Activated naive CD4-positive, alpha-beta T cell treated with anti-CD3 and anti-CD28 coated beads for 36 hours (primary cell): ENCODE measurements around the gene KIF22. TPM values are rescaled to one million over a fixed set of nuclear protein-coding genes. Genes with fewer than 3 reads are reported as not detected.
"Not testable (repeated sequence)": the region's sequence is repeated elsewhere in the genome, so short reads cannot be mapped to it uniquely, and the experiment has no call there.

Experiments
- CTCF ChIA-PET: fragments of 350-600 bp; sonication (Branson Sonifier 250); formaldehyde crosslinking; loops from one replicate; lab custom pipeline; 2021; ENCODE audit warnings: antibody characterized with exemption; lab: Charles Lee
- DNase-seq: peaks from one replicate; pipeline ENCODE4 v3.0.0-alpha.2; 2020
- H3K27ac Mint-ChIP-seq: one replicate; pipeline ENCODE4 v1.8.0; 2021; ENCODE audit warnings: mild to moderate bottlenecking, mixed read lengths
- H3K27me3 Mint-ChIP-seq: one replicate; pipeline ENCODE4 v1.8.0; 2021; ENCODE audit warnings: low read depth, mixed read lengths
- H3K36me3 Mint-ChIP-seq: one replicate; pipeline ENCODE4 v1.8.0; 2021; ENCODE audit warnings: low read depth, mixed read lengths
- H3K4me1 Mint-ChIP-seq: one replicate; pipeline ENCODE4 v1.8.0; 2021; ENCODE audit warnings: low read depth, mixed read lengths
- H3K4me3 Mint-ChIP-seq: one replicate; pipeline ENCODE4 v1.8.0; 2021; ENCODE audit warnings: mild to moderate bottlenecking, moderate library complexity, mixed read lengths
- H3K9me3 Mint-ChIP-seq: one replicate; pipeline ENCODE4 v1.8.0; 2021; ENCODE audit warnings: mixed read lengths
- intact Hi-C: fragments of 100-400 bp; cut with micrococcal nuclease; formaldehyde crosslinking; loops from one replicate; pipeline ENCODE4 v1.15.1; 2023
- total RNA-seq, 2 experiments: library from RNA; stranded (reverse); gene quantifications; one replicate each; pipeline ENCODE4 v1.2.3, GENCODE V29; 2021

Gene KIF22
- 100 to 1,000 TPM; 201 to 209 TPM for total RNA-seq

DNA sequence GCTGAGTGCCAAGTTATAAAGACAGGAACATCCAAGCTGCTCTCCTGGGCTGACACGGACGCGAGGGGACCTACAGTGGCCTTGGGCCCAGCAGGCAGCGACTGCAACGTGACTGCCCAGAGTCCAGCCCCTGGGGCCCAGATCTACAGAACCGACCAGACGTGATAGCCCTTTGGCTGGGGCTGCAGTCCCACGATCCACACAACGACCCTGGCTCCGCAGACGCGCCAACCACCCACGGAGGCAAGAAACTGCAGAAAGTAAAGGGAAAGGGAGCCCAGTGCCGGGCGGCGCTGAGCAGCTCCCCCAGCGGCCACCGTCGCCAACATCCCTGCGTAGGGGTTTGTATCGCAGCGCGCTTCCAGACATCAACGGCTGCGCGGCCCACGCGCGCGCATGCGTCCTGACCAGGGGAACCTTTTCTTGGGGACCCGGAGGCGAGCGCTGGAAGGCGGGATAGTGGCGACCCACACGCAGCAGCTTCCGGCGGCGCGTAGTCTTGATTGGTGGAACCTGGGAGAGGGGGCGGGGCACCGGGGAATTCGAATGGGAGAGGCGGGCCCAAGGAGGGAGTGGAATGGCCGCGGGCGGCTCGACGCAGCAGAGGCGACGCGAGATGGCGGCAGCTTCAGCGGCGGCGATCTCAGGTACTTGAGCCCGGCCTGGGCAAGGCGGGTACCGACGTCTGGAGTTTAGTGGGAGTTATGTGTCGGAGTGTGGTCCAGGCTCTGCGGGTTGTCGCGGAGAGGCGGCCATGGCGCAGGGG lies at the start of gene KIF22:
Gene KIF22, plus strand, starts transcription at position 569 of the 766 bp plus-strand sequence. Its CDS starts 9 bp downstream, at position 578.
- peak within 1 kb of the TSS; percentile 98 for H3K27ac Mint-ChIP-seq
- H3K36me3 Mint-ChIP-seq, result peaks cover 32% of the 10 kb centered on the region
- peak within 1 kb of the TSS; percentile 100 for H3K4me3 Mint-ChIP-seq
- H3K27me3 Mint-ChIP-seq, result no peaks in the 10 kb centered on the region
- peaks cover 35% of the 10 kb centered on the region for H3K4me1 Mint-ChIP-seq
- no peaks in the 10 kb centered on the region for H3K9me3 Mint-ChIP-seq
- DNase-seq, result peak; percentile 100
- intact Hi-C loops, result loop anchor here (1.0 kb wide), 5 partner anchors 15 to 90 kb away; no protein-coding TSS in a partner anchor
- CTCF ChIA-PET, result interaction anchor here (0.6 to 3.6 kb wide), 21 partner anchors 13 to 232 kb away, joined by 3 to 35 read pairs (median 4); partner anchors contain the start of genes MAZ, PAGR1 and SPN

DNA sequence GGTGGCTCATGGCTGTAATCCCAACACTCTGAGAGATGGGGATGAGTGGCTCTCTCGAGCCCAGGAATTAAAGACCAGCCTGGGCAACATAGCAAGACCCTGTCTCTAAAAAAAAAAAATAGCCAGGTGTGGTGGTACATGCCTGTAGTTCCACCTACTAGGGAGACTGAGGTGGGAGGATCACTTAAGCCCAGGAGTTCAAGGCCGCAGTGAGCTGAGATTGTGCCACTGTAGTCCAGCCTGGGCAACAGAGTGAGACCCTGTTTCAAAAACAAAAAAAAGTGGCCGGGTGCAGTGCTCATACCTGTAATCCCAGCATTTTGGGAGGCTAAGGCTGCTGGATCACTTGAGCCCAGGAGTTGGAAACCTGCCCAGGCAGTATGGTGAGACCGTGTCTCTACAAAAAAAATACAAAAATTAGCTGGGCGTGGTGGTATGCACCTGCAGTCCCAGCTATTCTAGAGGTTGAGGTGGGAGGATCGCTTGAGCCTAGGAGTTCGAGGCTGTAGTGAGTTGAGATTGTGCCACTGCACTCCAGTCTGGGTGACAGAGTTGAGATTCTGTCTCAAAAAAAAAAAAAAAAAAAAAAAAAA lies 47.8 kb upstream of the KIF22 start:
- CTCF ChIA-PET, result interaction anchor here (0.6 to 1.2 kb wide), 2 partner anchors 42 to 369 kb away, joined by 3 to 6 read pairs; no protein-coding TSS in a partner anchor
- H3K4me1 Mint-ChIP-seq, result peaks cover 85% of the 10 kb centered on the region
- H3K36me3 Mint-ChIP-seq, result peaks cover 18% of the 10 kb centered on the region
- intact Hi-C loops, result no loop called here
- no peaks in the 10 kb centered on the region for H3K9me3 Mint-ChIP-seq
- no peak for DNase-seq
- peak overlapping the region; percentile 83 for H3K27ac Mint-ChIP-seq
- H3K4me3 Mint-ChIP-seq, result no peak overlapping the region
- H3K27me3 Mint-ChIP-seq, result no peaks in the 10 kb centered on the region

DNA sequence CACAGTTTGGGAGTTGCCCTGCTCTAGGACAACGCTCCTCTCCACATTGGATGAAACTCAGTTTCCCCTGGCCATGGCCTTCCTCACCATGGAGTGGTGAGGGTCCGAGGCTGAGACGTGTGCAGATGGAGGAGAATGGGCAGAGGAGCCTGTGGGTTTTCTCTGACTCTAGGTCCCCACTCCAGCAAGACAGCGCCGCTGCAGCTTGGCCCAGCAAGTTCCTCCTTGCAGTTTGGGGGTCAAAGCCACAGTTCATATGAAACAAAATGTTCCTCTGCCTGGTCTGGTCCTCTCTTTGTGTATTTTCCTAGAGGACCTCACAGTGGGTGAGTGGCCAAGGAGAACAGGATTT lies 47.1 kb upstream of the KIF22 start:
- no peaks in the 10 kb centered on the region for H3K27me3 Mint-ChIP-seq
- peaks cover 81% of the 10 kb centered on the region for H3K4me1 Mint-ChIP-seq
- DNase-seq, result no peak
- H3K27ac Mint-ChIP-seq, result peak overlapping the region; percentile 83
- H3K4me3 Mint-ChIP-seq, result peak overlapping the region; percentile 62
- H3K36me3 Mint-ChIP-seq, result peaks cover 18% of the 10 kb centered on the region
- intact Hi-C loops, result no loop called here
- CTCF ChIA-PET, result interaction anchor here (0.6 to 2.1 kb wide), 5 partner anchors 14 to 369 kb away, joined by 3 to 7 read pairs (median 4); partner anchors contain the start of gene KIF22
- H3K9me3 Mint-ChIP-seq, result no peaks in the 10 kb centered on the region

DNA sequence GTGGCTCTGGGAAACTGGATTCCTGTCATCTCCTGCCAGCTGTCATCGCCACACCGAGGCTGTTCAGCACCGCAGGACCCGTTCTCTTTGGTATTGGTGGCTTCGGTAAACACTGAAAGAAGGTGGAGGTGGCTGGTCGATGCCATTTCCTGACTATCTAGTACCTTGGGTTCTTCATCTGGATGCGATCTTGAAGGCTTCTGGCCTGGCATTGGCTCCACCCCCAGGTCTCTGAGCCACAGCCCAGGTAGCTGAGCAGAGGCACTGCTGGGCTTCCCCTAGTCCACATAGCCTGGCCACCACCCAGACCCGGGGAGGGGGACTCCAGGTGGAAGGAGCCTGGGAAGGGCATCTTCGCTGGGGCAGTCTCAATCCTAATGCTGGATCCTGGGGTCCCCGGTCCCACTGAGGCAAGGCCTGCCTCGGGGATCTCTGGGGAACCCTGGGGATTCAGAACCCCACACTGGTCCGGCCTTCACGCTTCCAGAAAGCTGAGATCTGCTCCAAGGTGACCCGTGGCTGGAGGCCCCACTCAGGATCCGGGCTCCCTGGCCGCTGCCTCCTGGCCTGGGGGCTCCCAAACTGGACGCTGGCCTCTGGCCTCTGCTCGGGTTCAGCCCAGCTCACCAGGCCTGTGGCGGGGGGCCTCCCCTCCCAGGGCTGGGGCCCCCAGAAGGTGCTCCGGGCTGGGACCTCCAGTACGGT lies 46.6 kb upstream of the KIF22 start:
- CTCF ChIA-PET, result interaction anchor here (1.0 to 2.1 kb wide), 4 partner anchors 15 to 46 kb away, joined by 3 to 7 read pairs (median 5); partner anchors contain the start of gene KIF22
- DNase-seq, result peak; percentile 64
- intact Hi-C loops, result no loop called here
- Mint-ChIP-seq H3K27ac (peak overlapping the region; percentile 83), H3K9me3 (no peaks in the 10 kb centered on the region), H3K4me3 (peak overlapping the region; percentile 62), H3K4me1 (peaks cover 79% of the 10 kb centered on the region), H3K36me3 (peaks cover 18% of the 10 kb centered on the region), H3K27me3 (no peaks in the 10 kb centered on the region)

DNA sequence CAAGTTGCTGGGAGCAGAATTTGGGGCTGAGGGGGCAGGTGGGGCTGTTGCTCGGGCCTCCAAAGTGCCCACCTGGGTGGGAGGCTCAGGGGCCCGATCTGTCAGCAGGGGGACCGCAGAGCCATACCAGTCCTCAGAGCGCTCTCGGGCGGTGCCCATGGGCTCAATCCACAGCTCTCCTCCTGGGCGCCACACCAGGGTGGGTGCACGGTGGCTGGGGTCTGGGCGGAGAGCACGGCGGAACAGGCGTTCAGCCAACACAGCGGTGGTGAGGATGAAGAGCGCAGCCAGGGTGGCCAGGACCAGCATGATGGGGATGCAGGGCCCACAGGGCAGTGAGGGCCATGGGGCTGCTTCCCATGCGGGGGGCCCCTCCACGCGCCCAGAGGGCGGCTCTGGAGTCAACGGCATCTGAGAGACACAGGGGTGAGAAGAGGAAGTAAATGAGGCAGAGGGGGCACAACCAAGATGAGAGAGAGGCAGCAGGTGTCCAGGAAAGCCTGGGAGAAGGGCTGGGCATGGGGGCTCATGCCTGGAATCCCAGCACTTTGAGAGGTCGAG lies 45.9 kb upstream of the KIF22 start:
- H3K9me3 Mint-ChIP-seq, result no peaks in the 10 kb centered on the region
- peak overlapping the region; percentile 97 for H3K27ac Mint-ChIP-seq
- intact Hi-C loops, result loop anchor here (5.0 kb wide), 1 partner anchor 63 kb away; the partner anchor contains the start of gene MAZ
- H3K4me3 Mint-ChIP-seq, result peak overlapping the region; percentile 97
- CTCF ChIA-PET, result interaction anchor here (1.0 to 2.1 kb wide), 3 partner anchors 15 to 45 kb away, joined by 3 to 7 read pairs (median 4); partner anchors contain the start of gene KIF22
- no peaks in the 10 kb centered on the region for H3K27me3 Mint-ChIP-seq
- peaks cover 18% of the 10 kb centered on the region for H3K36me3 Mint-ChIP-seq
- DNase-seq, result no peak
- peaks cover 76% of the 10 kb centered on the region for H3K4me1 Mint-ChIP-seq

DNA sequence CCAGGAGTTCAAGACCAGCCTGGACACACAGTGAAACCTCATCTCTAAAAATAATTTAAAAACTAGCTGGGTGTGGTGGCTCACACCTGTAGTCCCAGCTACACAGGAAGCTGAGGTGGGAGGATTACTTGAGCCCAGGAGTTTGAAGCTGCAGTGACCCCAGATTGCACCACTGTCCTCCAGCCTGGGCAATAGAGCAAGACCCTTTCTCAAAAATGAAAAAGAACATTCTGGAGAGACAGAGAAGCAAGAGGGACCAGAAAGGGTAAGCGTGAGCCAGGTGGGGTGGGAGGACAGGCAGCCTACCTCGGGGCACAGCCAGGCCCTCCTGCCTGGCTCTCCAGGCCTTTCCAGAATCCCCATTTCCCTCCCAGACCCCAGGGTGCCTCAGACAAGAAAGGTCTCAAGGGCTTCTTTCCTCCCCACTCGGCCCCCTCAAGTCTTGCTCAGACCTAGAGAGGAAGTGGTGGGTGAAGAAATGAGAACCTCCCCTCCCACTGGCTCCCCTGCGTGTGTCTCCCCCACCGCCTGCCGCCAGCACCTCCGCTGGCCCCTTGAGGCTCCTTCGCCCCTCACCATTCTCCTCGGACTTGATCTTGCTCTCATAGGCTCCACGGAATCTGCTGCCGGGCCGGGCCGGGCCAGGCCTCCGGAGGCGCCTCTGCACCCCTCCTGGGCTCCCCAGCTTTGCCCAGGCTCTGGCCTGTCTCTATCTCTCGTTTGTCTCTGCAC lies 45.3 kb upstream of the KIF22 start:
- no peaks in the 10 kb centered on the region for H3K27me3 Mint-ChIP-seq
- CTCF ChIA-PET, result interaction anchor here (1.1 to 2.1 kb wide), 2 partner anchors 39 to 45 kb away, joined by 6 to 7 read pairs; partner anchors contain the start of gene KIF22
- H3K4me3 Mint-ChIP-seq, result peak overlapping the region; percentile 97
- intact Hi-C loops, result loop anchor here (5.0 kb wide), 1 partner anchor 62 kb away; the partner anchor contains the start of gene MAZ
- no peaks in the 10 kb centered on the region for H3K9me3 Mint-ChIP-seq
- peak overlapping the region; percentile 97 for H3K27ac Mint-ChIP-seq
- peaks cover 69% of the 10 kb centered on the region for H3K4me1 Mint-ChIP-seq
- peak; percentile 69 for DNase-seq
- peaks cover 18% of the 10 kb centered on the region for H3K36me3 Mint-ChIP-seq

DNA sequence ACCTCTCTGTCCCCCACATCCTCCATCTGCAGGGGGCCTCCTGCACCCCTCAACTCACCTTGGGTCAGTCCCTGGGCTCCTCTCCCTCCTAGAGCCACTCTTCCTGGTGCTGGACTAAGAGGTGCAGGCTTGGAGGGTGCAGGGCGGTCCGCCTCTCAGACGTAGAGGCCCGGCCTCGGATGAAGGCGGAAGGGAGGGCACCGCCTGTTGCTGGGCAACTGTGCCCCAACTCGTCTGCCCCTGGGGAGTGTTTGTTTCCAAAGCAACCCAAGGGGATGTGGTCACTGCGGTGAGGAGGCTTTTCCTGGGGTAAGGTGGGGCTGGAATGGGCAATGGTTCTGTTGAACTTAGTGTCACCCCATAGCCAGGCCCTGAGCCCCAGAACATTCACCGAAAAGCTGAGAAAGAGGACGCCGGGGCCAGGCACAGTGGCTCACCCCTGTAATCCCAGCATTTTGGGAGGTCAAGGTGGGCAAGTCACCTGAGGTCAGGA lies 44.7 kb upstream of the KIF22 start, which contains the start of gene C16orf54:
Gene C16orf54, minus strand, starts transcription at position 138 of the 493 bp plus-strand sequence. CDS start 1,039 bp downstream, outside the sequence.
- H3K4me1 Mint-ChIP-seq, result peaks cover 65% of the 10 kb centered on the region
- intact Hi-C loops, result loop anchor here (1.0 to 5.0 kb wide), 4 partner anchors 13 to 61 kb away; partner anchors contain the start of genes KIF22 and MAZ
- peak within 1 kb of the TSS; percentile 97 for H3K27ac Mint-ChIP-seq
- peaks cover 18% of the 10 kb centered on the region for H3K36me3 Mint-ChIP-seq
- DNase-seq, result peak; percentile 96
- H3K9me3 Mint-ChIP-seq, result no peaks in the 10 kb centered on the region
- peak within 1 kb of the TSS; percentile 97 for H3K4me3 Mint-ChIP-seq
- H3K27me3 Mint-ChIP-seq, result no peaks in the 10 kb centered on the region
- CTCF ChIA-PET, result interaction anchor here (1.1 kb wide), 1 partner anchor 39 kb away, joined by 6 read pairs; no protein-coding TSS in a partner anchor

DNA sequence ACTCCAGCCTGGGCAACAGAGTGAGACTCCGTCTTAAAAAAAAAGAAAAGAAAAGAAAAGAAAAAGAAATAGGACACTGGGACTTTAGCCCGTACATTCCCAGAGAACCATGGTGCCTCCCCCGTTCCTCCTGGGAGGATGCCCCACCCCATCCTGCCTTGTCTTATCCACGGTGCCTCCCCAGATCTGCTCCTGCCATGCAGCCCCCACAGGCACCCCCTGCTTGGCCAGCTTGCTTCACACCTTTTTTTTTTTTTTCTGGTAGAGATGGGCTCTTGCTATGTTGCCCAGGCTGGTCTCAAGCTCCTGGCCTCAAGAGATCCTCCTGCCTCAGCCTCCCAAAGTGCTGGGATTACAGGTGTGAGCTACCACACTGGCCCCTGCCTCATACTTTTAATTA lies 44.0 kb upstream of the KIF22 start:
- not testable (repeated sequence) for DNase-seq, H3K27me3 Mint-ChIP-seq, H3K9me3 Mint-ChIP-seq
- Mint-ChIP-seq H3K4me3 (peak overlapping the region; percentile 97), H3K4me1 (peaks cover 59% of the 10 kb centered on the region), H3K36me3 (peaks cover 18% of the 10 kb centered on the region), H3K27ac (peak overlapping the region; percentile 97)
- intact Hi-C loops, result loop anchor here (1.0 to 5.0 kb wide), 4 partner anchors 14 to 61 kb away; partner anchors contain the start of genes KIF22 and MAZ
- CTCF ChIA-PET, result interaction anchor here (1.1 kb wide), 1 partner anchor 38 kb away, joined by 6 read pairs; no protein-coding TSS in a partner anchor

DNA sequence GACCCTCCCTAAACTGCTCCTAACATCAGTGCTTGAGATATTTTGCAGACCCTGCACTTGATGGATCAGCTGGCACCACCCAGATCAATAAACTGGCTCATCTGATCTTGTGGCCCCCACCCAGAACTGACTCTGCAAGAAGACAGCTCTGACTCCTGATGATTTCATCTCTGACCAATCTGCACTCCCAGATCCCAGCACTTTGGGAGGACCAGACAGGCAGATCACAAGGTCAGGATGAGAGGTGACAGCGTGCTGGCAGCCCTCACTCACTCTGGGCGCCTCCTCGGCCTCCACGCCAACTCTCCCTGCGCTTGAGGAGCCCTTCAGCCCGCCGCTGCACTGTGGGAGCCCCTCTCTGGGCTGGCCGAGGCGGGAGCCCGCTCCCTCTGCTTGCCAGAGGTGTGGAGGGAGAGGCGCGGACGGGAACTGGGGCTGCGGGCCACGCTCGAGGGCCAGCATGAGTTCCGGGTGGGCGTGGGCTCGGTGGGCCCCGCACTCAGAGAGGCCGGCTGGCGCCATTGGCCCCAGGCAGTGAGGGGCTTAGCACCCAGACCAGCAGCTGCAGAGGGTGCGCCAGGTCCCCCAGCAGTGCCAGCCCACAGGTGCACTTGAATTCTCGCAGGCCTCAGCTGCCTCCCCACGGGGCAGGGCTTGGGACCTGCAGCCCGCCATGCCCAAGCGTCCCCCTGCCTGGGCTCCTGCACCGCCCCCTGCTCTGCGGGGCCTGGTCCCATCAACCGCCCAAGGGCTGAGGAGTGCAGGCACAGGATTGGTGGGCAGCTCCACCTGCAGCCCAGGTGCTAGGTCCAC lies 42.4 kb upstream of the KIF22 start:
- H3K9me3 Mint-ChIP-seq, result no peaks in the 10 kb centered on the region
- peaks cover 48% of the 10 kb centered on the region for H3K4me1 Mint-ChIP-seq
- intact Hi-C loops, result loop anchor here (1.0 to 5.0 kb wide), 3 partner anchors 10 to 59 kb away; partner anchors contain the start of gene MAZ
- no peak overlapping the region for H3K4me3 Mint-ChIP-seq
- H3K27me3 Mint-ChIP-seq, result no peaks in the 10 kb centered on the region
- CTCF ChIA-PET, result interaction anchor here (0.6 to 2.4 kb wide), 4 partner anchors 10 to 100 kb away, joined by 3 to 7 read pairs (median 4); no protein-coding TSS in a partner anchor
- DNase-seq, result no peak
- H3K27ac Mint-ChIP-seq, result no peak overlapping the region
- H3K36me3 Mint-ChIP-seq, result peaks cover 12% of the 10 kb centered on the region

DNA sequence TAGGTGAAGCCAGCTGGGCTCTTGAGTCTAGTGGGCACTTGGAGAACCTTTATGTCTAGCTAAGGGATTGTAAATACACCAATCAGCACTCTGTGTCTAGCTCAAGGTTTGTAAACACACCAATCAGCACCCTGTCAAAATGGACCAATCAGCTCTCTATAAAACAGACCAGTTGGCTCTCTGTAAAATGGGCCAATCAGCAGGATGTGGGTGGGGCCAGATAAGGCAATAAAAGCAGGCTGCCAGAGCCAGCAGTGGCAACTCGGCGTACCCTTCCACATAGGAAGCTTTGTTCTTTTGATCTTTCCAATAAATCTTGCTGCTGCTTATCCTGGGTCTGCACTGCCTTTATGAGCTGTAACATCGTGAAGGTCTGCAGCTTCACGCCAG lies 41.8 kb upstream of the KIF22 start:
- CTCF ChIA-PET, result interaction anchor here (1.0 to 2.4 kb wide), 4 partner anchors 10 to 86 kb away, joined by 3 to 7 read pairs (median 4); partner anchors contain the start of gene SPN
- not testable (repeated sequence) for H3K27ac Mint-ChIP-seq, H3K36me3 Mint-ChIP-seq, DNase-seq, H3K4me3 Mint-ChIP-seq, H3K27me3 Mint-ChIP-seq, H3K9me3 Mint-ChIP-seq
- peaks cover 44% of the 10 kb centered on the region for H3K4me1 Mint-ChIP-seq
- intact Hi-C loops, result loop anchor here (5.0 kb wide), 1 partner anchor 59 kb away; the partner anchor contains the start of gene MAZ
